Effector memory CD8-positive, alpha-beta T cell (primary cell): ENCODE measurements around the gene YDJC.
A peak's percentile ranks its signal among the peaks of the same experiment; 100 is the strongest.

Experiments used
- ATAC-seq: fragments of 150-1000 bp; cut with Tn5 transposase; replicated peaks from 2 replicates; pipeline ENCODE4 v1.10.0; 2021; ENCODE audit warnings: mild to moderate bottlenecking, moderate library complexity
- DNase-seq, 3 experiments: peaks; one replicate each; pipeline ENCODE4 v3.0.0; 2021
- H3K27ac Mint-ChIP-seq, 2 donors: one replicate each; pipeline ENCODE4 v1.8.0; 2022; ENCODE audit warnings: mild to moderate bottlenecking in 2 of 2, mixed read lengths in 2 of 2, moderate library complexity in 2 of 2
- H3K27me3 Mint-ChIP-seq, 2 donors: one replicate each; pipeline ENCODE4 v1.8.0; 2022; ENCODE audit warnings: mixed read lengths in 2 of 2
- H3K36me3 Mint-ChIP-seq: one replicate; pipeline ENCODE4 v1.8.0; 2022; ENCODE audit warnings: mild to moderate bottlenecking, moderate library complexity, mixed read lengths; ENCODE audit not compliant: insufficient read depth
- H3K4me1 Mint-ChIP-seq, 2 donors: one replicate each; pipeline ENCODE4 v1.8.0; 2022; ENCODE audit warnings: low read depth in 2 of 2, mixed read lengths in 2 of 2
- H3K4me3 Mint-ChIP-seq, 2 donors: one replicate each; pipeline ENCODE4 v1.8.0; 2022; ENCODE audit warnings: mild to moderate bottlenecking in 2 of 2, mixed read lengths in 2 of 2, moderate library complexity in 2 of 2
- H3K9me3 Mint-ChIP-seq, 2 donors: one replicate each; pipeline ENCODE4 v1.8.0; 2022; ENCODE audit warnings: mixed read lengths in 2 of 2

The YDJC gene

DNA sequence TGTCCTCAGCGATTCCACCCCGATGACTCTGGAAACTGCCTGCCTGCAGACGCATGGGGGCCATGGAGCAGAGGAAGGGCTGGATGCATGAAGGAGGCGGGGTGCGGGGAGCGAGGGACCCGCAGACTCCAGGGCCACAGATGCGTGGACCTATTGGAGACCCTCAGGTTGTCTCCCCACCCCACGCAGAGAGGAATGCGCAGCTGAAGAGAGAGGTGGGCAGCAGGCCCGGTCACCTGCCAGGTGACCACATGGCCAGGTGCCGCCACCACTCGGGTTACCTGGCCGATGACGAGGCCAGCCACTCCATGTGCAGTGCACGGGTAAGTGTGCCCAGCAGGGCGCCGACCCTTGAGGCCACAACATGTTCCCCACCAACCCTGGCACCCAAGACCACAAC is 3.1 kb upstream of the YDJC start:
- ATAC-seq = no peak
- Mint-ChIP-seq H3K4me3 (no peak overlapping the region), H3K36me3 (peaks cover 18% of the 10 kb centered on the region), H3K9me3 (no peaks in the 10 kb centered on the region), H3K27me3 (no peaks in the 10 kb centered on the region), H3K4me1 (peaks cover 12 to 17% of the 10 kb centered on the region in 2 donors), H3K27ac (no peak overlapping the region)
- no peak for DNase-seq

DNA sequence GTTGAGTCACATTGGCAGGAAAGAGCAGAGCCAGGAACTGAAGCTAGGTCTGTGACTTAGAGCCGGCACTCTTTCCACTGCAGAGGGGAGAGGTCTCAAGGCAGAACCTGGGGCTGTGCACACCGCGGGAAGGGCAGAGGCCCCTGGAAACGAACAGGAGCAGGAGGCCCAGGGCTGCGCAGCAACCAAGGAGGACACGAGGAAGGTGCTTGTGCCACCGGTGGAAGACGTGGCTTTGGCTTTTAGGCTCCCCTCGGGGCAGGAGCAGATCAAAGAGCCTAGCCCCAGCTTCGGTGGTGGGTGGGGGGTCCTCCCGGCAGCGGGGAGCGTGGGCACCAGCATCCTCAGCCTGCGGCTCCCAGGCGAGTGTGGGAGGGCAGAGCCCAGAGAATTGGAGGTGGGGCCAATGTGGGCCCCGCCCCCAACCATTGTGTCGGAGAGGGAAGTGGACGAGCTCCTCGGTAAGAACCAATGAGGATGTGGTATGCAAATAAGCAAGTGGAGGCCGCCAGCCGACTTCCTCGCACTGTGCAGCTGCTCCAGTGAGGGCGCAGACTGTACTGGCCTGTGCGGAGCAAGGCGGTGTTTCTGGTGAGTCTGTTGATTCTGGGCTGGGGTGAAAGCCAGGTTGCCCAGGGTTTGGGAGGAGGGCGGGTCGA is 2.5 kb upstream of the YDJC start, which contains the start of gene CCDC116:
Gene CCDC116 (plus strand): TSS at position 524 of the 659 bp plus-strand sequence. CDS start 422 bp downstream, outside the sequence.
- H3K27ac Mint-ChIP-seq = no peak within 1 kb of the TSS
- H3K4me3 Mint-ChIP-seq = peak within 1 kb of the TSS in 1 of 2 donors; percentile 21
- DNase-seq (peak; percentile 60 to 67 (median 65)), ATAC-seq (peak; percentile 42)
- H3K36me3 Mint-ChIP-seq = peaks cover 24% of the 10 kb centered on the region
- no peaks in the 10 kb centered on the region for H3K9me3 Mint-ChIP-seq
- H3K4me1 Mint-ChIP-seq = peaks cover 16 to 21% of the 10 kb centered on the region in 2 donors
- H3K27me3 Mint-ChIP-seq = no peaks in the 10 kb centered on the region

DNA sequence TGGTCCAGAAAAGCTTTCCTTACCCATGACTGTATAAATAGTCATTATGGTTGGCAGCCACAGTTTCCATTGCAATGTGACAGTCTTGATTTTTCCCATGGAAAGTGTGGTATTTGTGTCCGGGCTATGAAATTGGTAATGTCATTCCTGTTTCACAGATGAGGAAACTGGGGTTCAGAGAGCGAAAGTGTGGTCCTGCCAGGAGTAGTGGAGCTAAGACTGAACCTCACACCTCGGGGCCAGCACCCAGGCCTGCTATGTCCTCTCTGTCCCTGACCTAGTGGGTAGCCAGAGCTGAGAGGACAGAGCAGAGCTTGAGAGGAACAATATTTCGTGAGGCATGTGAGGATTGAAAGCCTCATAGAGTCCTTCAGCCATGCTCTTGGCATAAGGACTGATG is 1.2 kb upstream of the YDJC start:
- Mint-ChIP-seq H3K36me3 (peaks cover 29% of the 10 kb centered on the region), H3K4me3 (peak overlapping the region in 1 of 2 donors; percentile 89), H3K27me3 (no peaks in the 10 kb centered on the region), H3K9me3 (no peaks in the 10 kb centered on the region), H3K4me1 (peaks cover 20 to 31% of the 10 kb centered on the region in 2 donors), H3K27ac (no peak overlapping the region)
- DNase-seq = no peak
- no peak for ATAC-seq

DNA sequence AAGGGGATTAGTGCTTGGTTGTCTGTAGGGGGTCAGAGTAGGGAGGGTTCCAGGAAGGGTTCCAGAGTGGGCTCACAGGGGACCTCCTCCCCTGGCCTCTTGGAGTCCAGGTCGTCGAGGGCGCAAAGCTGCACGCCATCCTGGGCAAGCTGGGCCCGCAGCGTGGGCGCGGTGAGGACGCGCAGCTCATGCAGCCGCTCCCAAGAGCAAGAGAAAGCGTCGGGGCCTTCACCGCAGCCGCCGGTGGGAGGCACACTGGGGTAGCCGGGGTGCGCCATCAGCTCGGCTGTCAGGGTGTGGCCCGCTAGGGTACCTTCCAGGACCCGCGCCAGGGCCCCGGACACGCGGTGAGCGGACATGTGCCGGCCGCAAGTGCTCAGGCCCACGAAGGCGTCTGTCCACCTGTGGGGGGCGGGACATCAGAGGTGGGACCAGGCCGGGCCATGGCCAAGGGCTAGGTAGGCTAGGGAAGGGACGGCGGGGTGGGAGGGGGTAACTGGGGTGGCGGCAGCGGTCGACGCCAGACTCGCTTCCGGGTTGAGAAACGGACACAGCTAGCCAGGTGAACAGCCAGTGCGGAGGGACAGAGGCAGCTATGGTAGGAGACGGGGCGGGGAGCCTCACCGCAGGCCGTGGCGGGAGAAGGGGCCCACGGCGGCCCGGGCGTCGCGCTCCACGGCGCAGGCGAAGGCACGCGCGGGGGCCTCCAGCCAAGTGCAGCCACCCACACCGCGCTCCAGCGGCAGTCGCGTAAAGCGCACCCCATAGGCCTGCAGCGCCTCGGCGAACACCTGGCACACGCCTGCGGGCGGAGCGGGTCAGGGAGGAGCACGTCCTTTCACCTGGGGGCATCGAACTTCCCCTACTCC is 1.2 kb downstream of the YDJC start:
- peaks cover 33 to 39% of the 10 kb centered on the region in 2 donors for H3K4me1 Mint-ChIP-seq
- peaks cover 47% of the 10 kb centered on the region for H3K36me3 Mint-ChIP-seq
- peak overlapping the region; percentile 85 to 91 for H3K27ac Mint-ChIP-seq
- H3K27me3 Mint-ChIP-seq = no peaks in the 10 kb centered on the region
- no peak for DNase-seq
- ATAC-seq = peak; percentile 16
- H3K9me3 Mint-ChIP-seq = no peaks in the 10 kb centered on the region
- H3K4me3 Mint-ChIP-seq = peak overlapping the region; percentile 89 to 91

DNA sequence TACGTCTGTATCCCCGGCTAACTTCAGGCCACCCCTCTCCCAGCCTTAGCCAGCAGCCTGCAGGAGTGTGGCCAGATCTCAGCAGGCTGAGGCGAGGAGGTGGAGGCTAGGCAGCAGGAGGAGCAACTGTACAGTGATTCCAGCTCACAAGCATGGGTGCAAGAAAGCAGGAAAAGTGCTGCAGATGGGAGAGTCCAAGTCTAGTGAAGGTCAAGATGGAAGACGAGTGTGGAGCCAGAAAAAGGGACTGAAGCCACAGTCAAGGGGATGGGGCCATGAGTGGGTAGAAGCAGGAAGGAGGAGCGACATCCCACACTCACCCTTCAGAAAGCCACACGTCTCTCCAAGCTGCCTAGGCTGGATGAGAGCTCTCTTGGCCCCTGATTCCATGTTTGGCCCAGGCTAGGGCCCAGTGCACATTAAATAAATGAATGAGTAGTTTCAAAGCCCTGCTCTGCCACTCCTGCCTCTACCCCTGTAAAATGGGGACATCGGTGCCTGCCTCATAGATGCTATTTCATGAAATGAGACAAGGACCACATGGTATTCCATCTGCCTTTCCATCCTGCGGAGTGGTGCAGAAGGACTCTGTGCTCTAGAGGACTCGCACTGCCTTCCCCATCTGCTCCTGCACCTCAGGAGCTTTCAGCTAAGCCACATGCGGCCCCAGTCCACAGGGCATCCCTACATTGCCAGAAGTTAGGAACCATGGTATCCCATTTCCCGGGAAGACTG is 2.9 kb downstream of the YDJC start:
- DNase-seq (no peak), ATAC-seq (no peak)
- H3K9me3 Mint-ChIP-seq = no peaks in the 10 kb centered on the region
- H3K4me3 Mint-ChIP-seq = peak overlapping the region; percentile 54 to 91
- peaks cover 65% of the 10 kb centered on the region for H3K36me3 Mint-ChIP-seq
- H3K27ac Mint-ChIP-seq = peak overlapping the region; percentile 42 to 83
- H3K4me1 Mint-ChIP-seq = peaks cover 38 to 39% of the 10 kb centered on the region in 2 donors
- no peaks in the 10 kb centered on the region for H3K27me3 Mint-ChIP-seq

DNA sequence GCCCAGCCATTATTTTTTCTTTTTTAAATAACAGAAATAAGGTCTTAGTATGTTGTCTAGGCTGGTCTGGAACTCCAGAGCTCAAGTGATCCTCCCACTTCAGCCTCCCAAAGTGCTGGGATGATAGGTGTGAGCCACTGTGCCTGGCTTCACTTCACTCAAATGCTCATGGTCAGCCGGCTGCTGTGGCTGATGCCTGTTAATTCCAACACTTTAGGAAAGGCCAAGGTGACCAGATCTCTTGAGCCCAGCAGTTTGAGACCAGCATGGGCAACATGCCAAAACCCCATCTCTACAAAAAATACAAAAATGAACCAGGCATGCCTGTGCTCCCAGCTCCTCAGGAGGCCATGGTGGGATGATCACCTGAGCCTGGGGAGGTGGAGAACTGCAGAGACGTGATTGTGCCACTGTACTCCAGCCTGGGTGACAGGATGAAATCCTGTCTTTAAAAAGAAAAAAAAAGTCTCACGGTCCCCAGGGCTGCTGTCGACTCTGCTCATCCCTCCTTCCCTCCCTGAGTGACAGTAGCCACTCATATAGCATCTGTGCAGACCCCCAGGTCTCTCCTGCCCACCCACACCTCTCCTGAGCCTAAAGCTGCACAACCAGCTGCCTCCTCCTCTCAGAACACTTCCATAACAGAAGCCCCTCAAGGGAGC is 3.6 kb downstream of the YDJC start:
- H3K9me3 Mint-ChIP-seq = no peaks in the 10 kb centered on the region
- H3K27ac Mint-ChIP-seq = peak overlapping the region; percentile 42 to 83
- H3K4me1 Mint-ChIP-seq = peaks cover 37 to 38% of the 10 kb centered on the region in 2 donors
- peak overlapping the region; percentile 48 to 54 for H3K4me3 Mint-ChIP-seq
- no peak for DNase-seq
- H3K36me3 Mint-ChIP-seq = peaks cover 67% of the 10 kb centered on the region
- no peak for ATAC-seq
- no peaks in the 10 kb centered on the region for H3K27me3 Mint-ChIP-seq

DNA sequence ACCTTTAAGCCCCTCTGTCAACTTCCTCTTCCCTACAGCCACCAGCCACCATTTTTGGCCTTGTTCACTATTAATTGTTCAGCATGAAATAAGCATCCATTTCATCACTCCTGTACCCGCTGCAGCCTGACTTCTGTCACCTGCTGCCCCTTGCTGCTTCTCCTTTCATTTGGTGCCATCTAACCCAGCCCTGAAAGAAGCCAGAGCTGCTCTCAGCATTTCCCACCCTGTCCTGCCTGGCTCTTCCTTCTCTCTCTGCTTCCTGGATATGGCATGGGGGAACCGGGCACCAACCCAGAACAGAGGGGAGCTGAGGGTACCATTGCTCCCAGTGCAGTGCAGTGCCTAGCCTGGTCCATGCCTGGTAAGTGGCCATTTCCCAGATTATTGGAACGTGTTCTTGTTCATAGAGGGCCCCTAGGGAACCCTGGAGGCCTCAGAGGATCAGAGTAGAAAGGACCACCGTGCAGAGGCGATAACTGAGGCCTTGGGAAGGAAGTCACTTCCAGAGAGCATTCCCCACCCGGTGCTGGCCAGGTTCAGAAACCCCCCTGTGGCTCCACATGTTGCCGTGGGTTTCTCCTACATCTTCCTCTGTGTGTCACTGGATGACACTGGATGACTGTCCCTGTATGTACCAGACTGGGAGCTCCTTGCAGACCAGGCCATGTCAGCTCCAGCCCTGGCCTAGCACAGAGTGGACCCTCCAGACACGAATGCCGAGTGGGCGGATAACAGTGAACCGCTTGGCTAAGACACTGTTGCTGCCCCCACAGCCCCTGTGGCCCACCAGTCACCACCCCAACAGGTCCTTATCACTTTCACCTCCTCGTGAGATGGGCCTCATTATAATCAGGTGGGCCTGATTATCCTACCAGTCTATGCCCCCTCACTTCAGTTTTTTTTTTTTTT is 4.7 kb downstream of the YDJC start:
- ATAC-seq = no peak
- Mint-ChIP-seq H3K9me3 (no peaks in the 10 kb centered on the region), H3K4me1 (peaks cover 39 to 42% of the 10 kb centered on the region in 2 donors), H3K27me3 (no peaks in the 10 kb centered on the region), H3K4me3 (no peak overlapping the region), H3K36me3 (peaks cover 65% of the 10 kb centered on the region), H3K27ac (peak overlapping the region; percentile 42 to 83)
- no peak for DNase-seq

DNA sequence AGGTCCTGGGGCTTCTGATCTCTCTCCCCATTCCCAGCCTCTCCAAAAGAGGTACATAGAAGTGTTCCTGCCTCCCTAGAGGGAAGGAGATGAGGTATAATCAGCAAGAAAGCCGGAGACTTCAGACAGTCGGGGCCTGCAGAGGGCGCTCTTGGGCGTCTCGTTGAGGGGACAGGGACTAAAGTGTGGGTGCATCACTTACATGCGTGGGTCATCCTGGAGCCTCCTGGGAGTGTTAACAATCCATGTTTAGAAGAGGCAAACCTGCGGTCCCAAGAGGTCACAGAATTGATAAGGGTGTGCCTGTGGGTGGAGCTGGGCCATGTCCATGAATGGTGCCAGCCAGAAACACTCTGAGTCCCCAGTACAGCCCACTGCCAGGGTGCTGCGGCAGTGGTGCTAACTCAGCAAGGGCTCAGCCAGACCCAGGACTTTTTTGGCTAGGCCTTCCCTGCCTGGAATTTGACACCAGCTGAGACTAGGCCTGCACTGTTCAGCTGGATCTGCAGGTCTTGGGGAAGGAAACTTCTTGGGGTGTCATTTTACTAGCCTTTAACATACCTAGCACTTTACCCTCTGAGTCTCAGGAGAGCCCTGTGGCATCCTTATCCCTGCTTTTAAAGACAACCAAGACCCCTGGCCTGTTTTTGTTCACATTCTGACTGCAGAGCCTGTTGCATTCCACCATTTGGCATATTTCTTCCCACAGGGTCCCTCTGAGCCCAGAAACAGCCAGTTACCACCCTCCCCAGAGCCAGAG is 5.5 kb downstream of the YDJC start:
- peaks cover 45% of the 10 kb centered on the region in 2 donors for H3K4me1 Mint-ChIP-seq
- ATAC-seq = no peak
- peak overlapping the region in 1 of 2 donors; percentile 25 for H3K4me3 Mint-ChIP-seq
- H3K9me3 Mint-ChIP-seq = no peaks in the 10 kb centered on the region
- peak in 2 of 3 experiments; percentile 24 to 34 for DNase-seq
- H3K36me3 Mint-ChIP-seq = peaks cover 68% of the 10 kb centered on the region
- H3K27me3 Mint-ChIP-seq = no peaks in the 10 kb centered on the region
- H3K27ac Mint-ChIP-seq = peak overlapping the region; percentile 31 to 42

DNA sequence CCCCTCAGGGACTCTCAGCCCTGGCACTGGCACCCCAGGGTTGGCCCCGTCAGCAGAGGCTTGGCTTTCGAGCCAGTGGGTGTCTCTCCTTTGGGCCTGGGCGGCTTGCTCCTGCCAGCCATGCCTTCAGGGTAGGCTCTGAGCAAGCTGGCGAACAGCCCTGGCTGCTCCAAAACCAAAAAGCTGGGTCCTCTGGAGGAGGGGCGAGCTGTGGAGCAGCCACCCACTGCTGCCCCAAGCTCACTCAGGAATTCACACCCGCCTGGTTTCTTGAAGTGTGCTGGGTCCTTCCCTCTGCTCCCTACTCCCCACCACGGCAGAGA is 6.2 kb downstream of the YDJC start:
- Mint-ChIP-seq H3K4me3 (peak overlapping the region in 1 of 2 donors; percentile 25), H3K9me3 (no peaks in the 10 kb centered on the region), H3K27ac (peak overlapping the region; percentile 31 to 42), H3K4me1 (peaks cover 42 to 46% of the 10 kb centered on the region in 2 donors), H3K27me3 (no peaks in the 10 kb centered on the region), H3K36me3 (peaks cover 64% of the 10 kb centered on the region)
- no peak for DNase-seq
- no peak for ATAC-seq

DNA sequence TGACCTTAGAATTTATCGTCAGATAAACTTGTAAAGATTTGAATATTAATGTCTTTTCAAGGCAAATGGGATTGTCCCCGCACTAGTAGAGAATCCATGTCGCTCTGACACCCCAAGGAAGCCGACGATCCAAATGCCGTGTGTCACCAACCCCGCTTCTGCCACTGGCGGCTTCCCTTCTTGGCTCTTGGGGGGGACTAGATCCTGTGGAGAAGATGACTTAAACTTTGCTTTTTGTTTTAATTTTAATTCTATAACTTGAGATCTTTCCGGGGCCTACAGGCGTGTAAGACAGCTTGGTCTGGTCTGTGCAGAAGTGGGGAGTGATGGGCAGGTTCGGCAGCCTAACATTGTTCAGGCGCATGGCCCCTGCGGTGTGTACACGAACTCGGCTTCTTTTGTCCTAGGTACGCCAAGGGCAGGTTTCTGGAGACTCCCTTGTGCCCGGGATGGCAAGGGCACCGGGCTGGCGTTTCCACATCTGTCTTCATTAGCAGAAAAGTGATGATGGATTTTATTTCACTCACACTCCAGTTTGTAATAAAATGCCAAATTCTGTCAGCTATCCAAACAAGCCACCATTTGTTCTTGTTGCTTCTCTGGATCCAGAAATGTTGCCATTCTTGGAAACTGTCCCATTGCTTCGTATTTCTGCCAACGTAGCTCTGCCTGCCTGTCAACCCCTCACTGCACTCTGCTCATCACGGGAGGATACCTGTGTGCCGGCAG is 6.7 kb downstream of the YDJC start:
- Mint-ChIP-seq H3K4me1 (peaks cover 39 to 43% of the 10 kb centered on the region in 2 donors), H3K9me3 (no peaks in the 10 kb centered on the region), H3K27ac (peak overlapping the region; percentile 31 to 62), H3K36me3 (peaks cover 61% of the 10 kb centered on the region), H3K4me3 (no peak overlapping the region), H3K27me3 (no peaks in the 10 kb centered on the region)
- ATAC-seq (no peak), DNase-seq (no peak)
